Small intestine (tissue), 7 donors: Measurements from ENCODE around the gene HTR3E. TPM values are rescaled to one million over a fixed set of nuclear protein-coding genes. Genes with fewer than 3 reads are reported as not detected.
"Not testable (repeated sequence)": the region's sequence is repeated elsewhere in the genome, so short reads cannot be mapped to it uniquely, and the experiment has no call there.

Experiments
- DNase-seq, 2 donors: peaks; one replicate each; pipeline versions ENCODE4 v3.0.0 to v3.0.0-alpha.2; 2013
- FAIRE-seq: peaks from 2 replicates; lab custom pipeline; 2012; peaks lifted over from hg19 to GRCh38; lab: Jason Lieb, UNC
- H3K27ac ChIP-seq, 3 donors: one replicate each; pipeline ENCODE4 v1.5.1; 2013; ENCODE audit warnings: low read length in 2 of 3, mild to moderate bottlenecking in 2 of 3, control low read depth in 1 of 3, inconsistent platforms in 1 of 3, low read depth in 1 of 3, moderate library complexity in 1 of 3
- H3K27me3 ChIP-seq, 3 donors: one replicate each; pipeline ENCODE4 v1.6.1; 2013; ENCODE audit warnings: low read length in 3 of 3, inconsistent platforms in 1 of 3; ENCODE audit not compliant: control insufficient read depth in 3 of 3, insufficient read depth in 3 of 3
- H3K36me3 ChIP-seq, 3 donors: one replicate each; pipeline ENCODE4 v1.6.1; 2013; ENCODE audit warnings: low read length in 3 of 3, inconsistent platforms in 1 of 3, low read depth in 1 of 3, mild to moderate bottlenecking in 1 of 3, moderate library complexity in 1 of 3; ENCODE audit not compliant: control insufficient read depth in 3 of 3, insufficient read depth in 2 of 3
- H3K4me1 ChIP-seq, 3 donors: one replicate each; pipeline ENCODE4 v1.6.1; 2013; ENCODE audit warnings: low read length in 2 of 3, inconsistent platforms in 1 of 3, low read depth in 1 of 3, mild to moderate bottlenecking in 1 of 3, moderate library complexity in 1 of 3; ENCODE audit not compliant: control insufficient read depth in 3 of 3, insufficient read depth in 2 of 3
- H3K4me3 ChIP-seq, 3 donors: one replicate each; pipeline ENCODE4 v1.5.1; 2013; ENCODE audit warnings: low read length in 3 of 3, control low read depth in 1 of 3, inconsistent platforms in 1 of 3, low read depth in 1 of 3, mild to moderate bottlenecking in 1 of 3, moderate library complexity in 1 of 3
- H3K9me3 ChIP-seq, 2 donors: one replicate each; pipeline ENCODE4 v1.6.1; 2013; ENCODE audit warnings: low read depth in 1 of 2, low read length in 1 of 2; ENCODE audit not compliant: control insufficient read depth in 2 of 2, insufficient read depth in 1 of 2
- WGBS, 3 donors: extraction: QIAGEN DNeasy Blood & Tissue Kit; methylation state at CpG; one replicate each; pipeline ENCODE4 v1.1.7; 2013; 5-methylcytosine and 5-hydroxymethylcytosine counted together
- polyA plus RNA-seq, 4 donors: library from polyadenylated mRNA; stranded (reverse) in 3 of 4; unstranded in 1 of 4; fragments of 200-250 nt in 3 of 4; fragments of 120-200 nt in 1 of 4; gene quantifications; one replicate each; pipeline versions ENCODE4 v1.2.1 to v1.2.3, GENCODE V29; 2013
- donor health status: healthy with polysubstance abuse.
- donor health status: control.
- donor health status: control.
- donor health status: Bipolar disorder and iron deficiency.
- donor health status: healthy.

Gene HTR3E
- polyA plus RNA-seq, 4 donors: 0.06 to 2.7 (median 1.2) TPM

- Histone ChIP-seq H3K36me3 (no peaks in the 10 kb centered on the region), H3K4me1 (no peaks in the 10 kb centered on the region), H3K27ac (no peak overlapping the region), H3K27me3 (no peaks in the 10 kb centered on the region), H3K4me3 (no peak overlapping the region), H3K9me3 (peaks cover 0 to 4% of the 10 kb centered on the region in 2 donors)
- FAIRE-seq (no peak), DNase-seq (no peak)
- 88 to 97% (median 94%) methylated on average over 5 of the region's 5 CpGs for WGBS, 3 donors
These were observed 28.5 kb upstream of the HTR3E start for GRCh38 chr3:184068344-184068743.

- DNase-seq, H3K9me3 ChIP-seq, H3K27me3 ChIP-seq, H3K27ac ChIP-seq, H3K36me3 ChIP-seq, H3K4me1 ChIP-seq, H3K4me3 ChIP-seq, FAIRE-seq: not testable (repeated sequence)
- 91 to 96% (median 94%) methylated on average over 7 of the region's 7 CpGs for WGBS, 3 donors
These were observed 25.7 kb upstream of the HTR3E start for GRCh38 chr3:184071142-184071541.

- WGBS, 3 donors: 82 to 85% (median 85%) methylated on average over 4 of the region's 4 CpGs
- H3K27me3 ChIP-seq: peaks cover 0 to 2% (median 0%) of the 10 kb centered on the region in 3 donors
- H3K27ac ChIP-seq: no peak overlapping the region
- DNase-seq: no peak
- H3K36me3 ChIP-seq: no peaks in the 10 kb centered on the region
- H3K4me1 ChIP-seq: no peaks in the 10 kb centered on the region
- no peak overlapping the region for H3K4me3 ChIP-seq
- peaks cover 0 to 4% of the 10 kb centered on the region in 2 donors for H3K9me3 ChIP-seq
- FAIRE-seq: no peak
These were observed 23.2 kb upstream of the HTR3E start for GRCh38 chr3:184073621-184074020.

- Histone ChIP-seq H3K4me3 (no peak overlapping the region), H3K36me3 (no peaks in the 10 kb centered on the region), H3K4me1 (no peaks in the 10 kb centered on the region), H3K27ac (no peak overlapping the region), H3K27me3 (peaks cover 0 to 2% (median 0%) of the 10 kb centered on the region in 3 donors), H3K9me3 (peaks cover 0 to 4% of the 10 kb centered on the region in 2 donors)
- WGBS, 3 donors: 83 to 89% (median 87%) methylated on average over 6 of the region's 6 CpGs
- DNase-seq (no peak), FAIRE-seq (no peak)
These were observed 21.0 kb upstream of the HTR3E start for GRCh38 chr3:184075901-184076300.

GRCh38 chr3:184077881-184078280 lies 19.0 kb upstream of the HTR3E start:
- no peak overlapping the region for H3K27ac ChIP-seq
- no peak for FAIRE-seq
- H3K27me3 ChIP-seq: peaks cover 0 to 2% (median 0%) of the 10 kb centered on the region in 3 donors
- DNase-seq: no peak
- H3K9me3 ChIP-seq: no peaks in the 10 kb centered on the region
- no peak overlapping the region for H3K4me3 ChIP-seq
- WGBS, 3 donors: 69 to 86% (median 81%) methylated on average over 5 of the region's 5 CpGs
- no peaks in the 10 kb centered on the region for H3K36me3 ChIP-seq
- H3K4me1 ChIP-seq: no peaks in the 10 kb centered on the region

GRCh38 chr3:184078851-184079250 lies 18.0 kb upstream of the HTR3E start:
- no peaks in the 10 kb centered on the region for H3K4me1 ChIP-seq
- no peak overlapping the region for H3K27ac ChIP-seq
- no peaks in the 10 kb centered on the region for H3K36me3 ChIP-seq
- DNase-seq (no peak), FAIRE-seq (no peak)
- H3K27me3 ChIP-seq: peaks cover 0 to 2% (median 0%) of the 10 kb centered on the region in 3 donors
- no peaks in the 10 kb centered on the region for H3K9me3 ChIP-seq
- 81 to 91% (median 85%) methylated on average over 3 of the region's 3 CpGs for WGBS, 3 donors
- no peak overlapping the region for H3K4me3 ChIP-seq

- DNase-seq (no peak), FAIRE-seq (no peak)
- H3K27ac ChIP-seq: no peak overlapping the region
- no peak overlapping the region for H3K4me3 ChIP-seq
- peaks cover 0 to 2% (median 0%) of the 10 kb centered on the region in 3 donors for H3K27me3 ChIP-seq
- peaks cover 0 to 5% of the 10 kb centered on the region in 2 donors for H3K9me3 ChIP-seq
- H3K36me3 ChIP-seq: no peaks in the 10 kb centered on the region
- H3K4me1 ChIP-seq: no peaks in the 10 kb centered on the region
- WGBS, 3 donors: 86 to 88% (median 86%) methylated on average over 13 to 16 of the region's 16 CpGs
These were observed 15.6 kb upstream of the HTR3E start for GRCh38 chr3:184081116-184081830.

- no peak overlapping the region for H3K27ac ChIP-seq
- DNase-seq (no peak), FAIRE-seq (no peak)
- peaks cover 0 to 5% of the 10 kb centered on the region in 2 donors for H3K9me3 ChIP-seq
- H3K36me3 ChIP-seq: no peaks in the 10 kb centered on the region
- 86 to 91% (median 91%) methylated on average over 9 to 10 of the region's 10 CpGs for WGBS, 3 donors
- H3K4me3 ChIP-seq: no peak overlapping the region
- peaks cover 0 to 2% (median 0%) of the 10 kb centered on the region in 3 donors for H3K27me3 ChIP-seq
- H3K4me1 ChIP-seq: no peaks in the 10 kb centered on the region
These were observed 14.8 kb upstream of the HTR3E start for GRCh38 chr3:184082034-184082433.
